GM21526 (cell line): ENCODE results near the gene NCMAP.

ENCODE experiments used
- ATAC-seq: cut with Tn5 transposase; IDR thresholded peaks from one replicate; pipeline ENCODE4 v1.9.1; 2021; ENCODE audit warnings: moderate library complexity; ENCODE audit not compliant: unreplicated experiment, low FRiP score

NCMAP gene

GRCh38 chr1:24609949-24610517 is 54.1 kb downstream of the NCMAP start:
- no peak for ATAC-seq

- ATAC-seq, result no peak
Observed at GRCh38 chr1:24619376-24619775, 63.5 kb downstream of the NCMAP start.

GRCh38 chr1:24620678-24621077 is 64.8 kb downstream of the NCMAP start:
- ATAC-seq, result no peak

- ATAC-seq, result no peak
Observed at GRCh38 chr1:24621121-24621520, 65.2 kb downstream of the NCMAP start.

- no peak for ATAC-seq
Observed at GRCh38 chr1:24622218-24622617, 66.3 kb downstream of the NCMAP start.

GRCh38 chr1:24632832-24633175 is 76.9 kb downstream of the NCMAP start:
- ATAC-seq, result no peak

GRCh38 chr1:24635195-24635843 is 79.4 kb downstream of the NCMAP start:
- ATAC-seq, result no peak

- no peak for ATAC-seq
Observed at GRCh38 chr1:24636661-24637357, 80.9 kb downstream of the NCMAP start.

- ATAC-seq, result no peak
Observed at GRCh38 chr1:24639094-24639493, 83.2 kb downstream of the NCMAP start.

GRCh38 chr1:24639881-24640280 is 84.0 kb downstream of the NCMAP start:
- no peak for ATAC-seq

GRCh38 chr1:24640288-24640687 is 84.4 kb downstream of the NCMAP start:
- ATAC-seq, result no peak

GRCh38 chr1:24641646-24642151 is 85.8 kb downstream of the NCMAP start:
- no peak for ATAC-seq

GRCh38 chr1:24642481-24643362 is 86.8 kb downstream of the NCMAP start, which contains the start of gene SRRM1:
SRRM1 (plus strand) TSS chr1:24643302; CDS start chr1:24643327, 25 bp downstream.
- peak; percentile 92 for ATAC-seq

GRCh38 chr1:24643363-24644099 is 87.6 kb downstream of the NCMAP start:
- peak; percentile 15 for ATAC-seq

- no peak for ATAC-seq
Observed at GRCh38 chr1:24644100-24644384, 88.2 kb downstream of the NCMAP start.

- ATAC-seq, result no peak
Observed at GRCh38 chr1:24648919-24649318, 93.0 kb downstream of the NCMAP start.

GRCh38 chr1:24652382-24652781 is 96.5 kb downstream of the NCMAP start:
- ATAC-seq, result no peak

- no peak for ATAC-seq
Observed at GRCh38 chr1:24654010-24654409, 98.1 kb downstream of the NCMAP start.

- no peak for ATAC-seq
Observed at GRCh38 chr1:24656046-24656445, 100.2 kb downstream of the NCMAP start.

GRCh38 chr1:24657781-24658180 is 101.9 kb downstream of the NCMAP start:
- ATAC-seq, result no peak
